Measurements from ENCODE around the gene CEMIP.

DNA sequence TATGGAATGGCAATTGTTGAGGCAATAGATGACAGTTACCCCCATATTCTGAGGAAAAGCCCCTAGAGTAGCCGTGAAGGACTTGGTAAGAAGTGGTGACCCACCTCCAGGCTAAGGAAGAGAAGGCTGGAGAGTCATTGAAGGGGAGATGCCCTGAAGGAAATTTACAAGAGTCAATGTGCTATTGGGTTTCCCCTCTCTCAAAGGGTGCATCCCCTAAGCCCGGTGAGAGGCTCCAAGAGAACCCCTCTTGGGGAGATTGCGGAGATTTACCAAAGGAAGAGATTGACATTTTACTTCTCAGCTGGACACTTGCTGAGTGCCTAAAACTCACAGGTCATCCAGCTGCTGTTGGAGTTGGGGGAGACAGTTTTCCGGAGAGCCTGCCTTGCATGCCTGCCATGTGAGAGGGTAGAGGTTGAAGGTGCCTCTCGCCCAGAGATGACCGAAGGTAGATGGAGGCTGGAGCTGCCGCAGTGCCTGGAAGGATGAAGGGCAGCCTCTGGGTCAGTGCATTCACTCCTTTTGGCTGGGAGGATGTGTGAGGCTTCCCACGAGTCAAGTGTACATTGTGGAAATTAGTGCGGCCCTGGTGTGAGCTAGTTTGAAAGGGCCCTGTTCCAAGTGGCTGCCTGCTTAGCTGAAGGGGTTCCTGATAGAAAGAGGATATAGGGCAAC, 179.8 kb downstream of the CEMIP start:
- TF ChIP-seq POLR2A (IDR thresholded peaks at IDR 0.05), result no peak
- TF ChIP-seq CTCF (IDR thresholded peaks at IDR 0.05), result no peak
